ENCODE measurements around the gene PEX11B.

GRCh38 chr1:145946477-145946986 lies 28.0 kb upstream of the PEX11B start:
- TF ChIP-seq CTCF (conservative IDR thresholded peaks at IDR 0.05; ENCODE audit: low read depth, low read length), result no peak
- TF ChIP-seq EZH2 (IDR thresholded peaks at IDR 0.05; ENCODE audit: borderline replicate concordance, low read depth, low read length, poor library complexity, severe bottlenecking), result no peak
